DMS 273 treated with DMSO at 0.1 percent for 48 hours (cell line): ENCODE measurements around the gene SGMS1.
"Not testable (repeated sequence)": the region's sequence is repeated elsewhere in the genome, so short reads cannot be mapped to it uniquely, and the experiment has no call there.

Source experiments
- DNase-seq: peaks from one replicate; lab custom pipeline; 2025; lab: John Stamatoyannopoulos, UW

Gene SGMS1

GRCh38 chr10:50556237-50557120, 67.3 kb downstream of the SGMS1 start:
- no peak for DNase-seq

GRCh38 chr10:50554995-50555568, 68.7 kb downstream of the SGMS1 start:
- no peak for DNase-seq

- DNase-seq, result no peak
Measured at GRCh38 chr10:50554376-50554994, 69.3 kb downstream of the SGMS1 start.

DNA sequence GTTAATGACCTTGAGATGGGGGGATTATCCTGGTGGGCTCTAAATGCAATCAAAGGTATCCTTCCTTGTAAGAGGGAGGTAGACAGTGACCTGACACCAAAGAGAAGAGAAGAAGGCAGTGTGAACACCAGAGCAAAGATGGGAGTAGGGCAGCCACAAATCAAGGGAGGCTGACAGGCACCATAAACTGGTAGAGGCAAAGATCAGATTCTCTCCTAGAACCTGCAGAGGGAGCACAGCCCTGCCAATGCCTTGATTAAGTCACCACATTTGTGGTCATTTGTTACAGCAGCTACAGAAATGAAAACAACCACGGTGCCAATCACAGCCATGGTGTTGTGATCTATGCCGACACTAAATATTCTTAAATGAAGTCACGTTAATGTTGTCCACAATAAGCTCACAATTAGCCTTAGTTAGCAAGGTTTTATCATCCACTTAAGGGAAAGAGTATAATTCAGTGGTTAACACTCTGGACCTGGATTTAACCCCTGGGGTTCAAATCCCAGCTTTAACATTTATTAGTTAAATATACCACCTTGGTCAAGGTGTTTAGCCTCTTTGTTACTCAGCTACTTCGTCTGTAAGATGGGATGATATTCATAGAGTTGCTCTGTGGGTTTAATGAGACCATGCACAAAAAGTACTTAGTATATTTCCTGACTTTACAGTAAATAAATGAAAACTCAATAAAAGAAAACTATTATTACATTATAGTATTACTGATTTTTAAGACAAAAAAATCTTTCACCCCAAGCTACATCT, 70.8 kb downstream of the SGMS1 start:
- DNase-seq, result no peak

- no peak for DNase-seq
Measured at GRCh38 chr10:50552308-50552707, 71.4 kb downstream of the SGMS1 start.

- DNase-seq, result no peak
Measured at GRCh38 chr10:50551894-50552293, 71.9 kb downstream of the SGMS1 start.

DNA sequence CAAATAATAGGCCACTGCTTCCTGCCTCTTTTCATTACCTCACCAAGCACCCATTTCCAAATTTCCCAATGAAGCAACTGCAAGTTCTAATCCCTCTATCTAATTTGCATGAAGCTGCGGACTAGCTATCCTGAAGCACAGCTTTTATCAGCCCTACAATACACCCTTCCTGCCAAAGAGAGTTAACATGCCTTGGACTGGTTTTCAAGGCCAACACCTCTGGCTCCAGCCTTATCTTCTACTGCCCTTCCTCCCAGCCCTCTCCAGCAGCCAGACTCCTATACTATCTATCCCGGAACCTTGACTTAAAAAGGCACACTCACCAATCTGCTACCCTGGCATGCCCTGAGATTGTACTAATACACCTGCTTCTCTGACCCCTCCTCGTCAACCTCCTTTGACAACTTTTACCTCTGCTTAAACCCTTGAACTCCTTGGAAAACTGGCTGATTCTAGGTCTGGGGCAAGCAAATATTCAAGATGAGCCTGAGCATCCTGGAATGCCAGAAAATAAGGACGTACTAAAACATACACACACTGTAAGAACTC, 73.4 kb downstream of the SGMS1 start:
- DNase-seq, result no peak

GRCh38 chr10:50549186-50549585, 74.6 kb downstream of the SGMS1 start:
- not testable (repeated sequence) for DNase-seq

DNA sequence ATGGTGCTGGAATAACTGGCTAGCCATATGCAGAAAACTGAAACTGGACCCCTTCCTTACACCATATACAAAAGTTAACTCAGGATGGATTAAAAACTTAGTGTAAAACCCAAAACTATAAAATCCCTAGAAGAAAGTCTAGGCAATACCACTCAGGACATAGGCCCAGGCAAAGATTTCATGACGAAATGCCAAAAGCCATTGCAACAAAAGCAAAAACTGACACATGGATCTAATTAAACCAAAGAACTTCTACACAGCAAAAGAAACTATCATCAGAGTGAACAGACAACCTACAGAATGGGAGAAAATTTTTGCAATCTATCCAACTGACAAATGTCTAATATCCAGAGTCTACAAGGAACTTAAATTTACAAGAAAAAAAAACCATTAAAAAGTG, 75.3 kb downstream of the SGMS1 start:
- not testable (repeated sequence) for DNase-seq

- not testable (repeated sequence) for DNase-seq
Measured at GRCh38 chr10:50546287-50546686, 77.5 kb downstream of the SGMS1 start.

- DNase-seq, result no peak
Measured at GRCh38 chr10:50545846-50546245, 77.9 kb downstream of the SGMS1 start.

GRCh38 chr10:50544857-50545429, 78.8 kb downstream of the SGMS1 start:
- no peak for DNase-seq

- no peak for DNase-seq
Measured at GRCh38 chr10:50544095-50544856, 79.5 kb downstream of the SGMS1 start.

- no peak for DNase-seq
Measured at GRCh38 chr10:50542871-50543270, 80.9 kb downstream of the SGMS1 start.

DNA sequence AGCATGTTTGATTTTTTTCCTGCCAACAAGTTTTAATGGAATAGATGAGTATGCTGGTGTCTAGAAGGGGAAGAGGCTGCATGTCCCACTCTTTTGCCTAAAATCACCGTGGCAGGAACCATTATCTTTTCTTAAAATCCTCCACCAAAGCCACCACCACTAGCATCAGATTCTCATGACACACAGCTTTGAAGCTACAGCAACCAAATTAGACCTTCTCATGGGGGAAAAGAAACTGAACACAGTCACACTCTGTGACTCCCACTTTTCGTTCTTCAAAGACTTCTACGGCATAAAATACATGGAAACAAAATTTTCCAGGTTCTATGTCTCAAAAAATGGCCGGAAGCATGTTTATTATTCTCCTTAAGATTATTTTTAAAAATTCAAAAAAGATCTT, 81.8 kb downstream of the SGMS1 start:
- no peak for DNase-seq

DNA sequence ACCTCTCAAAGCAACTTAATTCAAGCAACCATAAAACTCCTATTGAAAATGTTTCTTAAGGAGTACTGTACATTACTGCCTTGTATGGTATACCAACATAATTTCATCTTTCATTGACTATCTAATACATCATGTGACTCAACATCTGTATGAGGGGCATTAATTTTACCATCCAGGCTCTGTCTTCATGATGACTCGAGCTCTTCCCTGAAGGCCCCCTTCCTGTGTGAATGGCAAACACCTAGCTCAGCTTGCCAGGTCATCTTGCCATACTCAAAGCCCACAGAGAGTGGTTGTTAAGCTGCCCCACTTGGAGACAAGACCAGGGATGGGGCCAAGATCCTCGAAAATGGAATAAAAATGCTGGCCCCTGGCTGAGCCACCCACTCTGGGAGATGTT, 82.4 kb downstream of the SGMS1 start:
- no peak for DNase-seq

DNA sequence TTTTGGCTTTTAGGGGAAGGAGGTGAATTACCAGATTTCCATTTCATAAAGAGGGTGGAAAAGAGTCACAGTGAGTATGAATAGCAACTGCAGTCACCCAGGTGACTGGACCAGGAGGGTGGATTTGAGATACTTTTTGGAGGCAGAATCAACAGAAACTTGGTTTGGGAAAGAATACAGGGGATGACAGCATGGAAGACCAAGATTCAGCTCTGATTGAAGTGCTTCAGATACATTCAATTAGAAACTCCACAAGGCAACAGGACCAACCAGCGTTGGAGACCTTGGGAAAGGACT, 83.0 kb downstream of the SGMS1 start:
- DNase-seq, result no peak

DNA sequence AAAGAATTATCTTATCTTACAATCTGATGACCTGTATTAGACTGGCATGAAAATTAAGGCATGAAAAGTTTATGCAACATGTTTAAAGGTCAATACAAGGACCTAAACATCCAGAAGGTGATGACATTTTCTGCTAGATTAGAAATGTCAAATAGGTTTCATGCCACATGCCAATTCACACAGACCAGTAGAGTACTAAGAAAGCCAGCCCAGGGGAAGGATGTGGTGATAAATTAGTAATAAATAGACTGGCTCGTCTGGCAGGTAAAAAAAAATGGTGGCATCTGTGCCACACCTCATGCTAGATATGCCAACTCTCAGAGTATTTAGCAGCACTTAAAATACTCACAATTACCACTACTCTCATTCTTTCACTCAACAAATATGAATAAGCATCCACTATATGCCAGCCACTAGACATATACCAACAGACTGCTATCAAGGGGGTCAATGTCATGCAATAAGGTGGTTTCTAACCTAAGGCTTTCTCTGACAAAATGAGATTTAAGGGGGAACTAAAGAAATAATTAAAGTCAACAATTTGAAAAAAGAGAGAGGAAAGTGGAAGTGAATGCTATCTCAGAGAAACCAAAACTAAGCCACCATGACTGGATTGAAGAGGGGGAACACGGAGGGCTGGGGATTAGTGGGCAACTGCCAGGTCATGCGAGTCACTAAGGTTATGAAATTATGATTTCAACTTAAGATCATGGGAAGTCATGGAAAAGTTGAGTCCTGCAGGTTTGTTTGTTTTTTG, 83.5 kb downstream of the SGMS1 start:
- no peak for DNase-seq

DNA sequence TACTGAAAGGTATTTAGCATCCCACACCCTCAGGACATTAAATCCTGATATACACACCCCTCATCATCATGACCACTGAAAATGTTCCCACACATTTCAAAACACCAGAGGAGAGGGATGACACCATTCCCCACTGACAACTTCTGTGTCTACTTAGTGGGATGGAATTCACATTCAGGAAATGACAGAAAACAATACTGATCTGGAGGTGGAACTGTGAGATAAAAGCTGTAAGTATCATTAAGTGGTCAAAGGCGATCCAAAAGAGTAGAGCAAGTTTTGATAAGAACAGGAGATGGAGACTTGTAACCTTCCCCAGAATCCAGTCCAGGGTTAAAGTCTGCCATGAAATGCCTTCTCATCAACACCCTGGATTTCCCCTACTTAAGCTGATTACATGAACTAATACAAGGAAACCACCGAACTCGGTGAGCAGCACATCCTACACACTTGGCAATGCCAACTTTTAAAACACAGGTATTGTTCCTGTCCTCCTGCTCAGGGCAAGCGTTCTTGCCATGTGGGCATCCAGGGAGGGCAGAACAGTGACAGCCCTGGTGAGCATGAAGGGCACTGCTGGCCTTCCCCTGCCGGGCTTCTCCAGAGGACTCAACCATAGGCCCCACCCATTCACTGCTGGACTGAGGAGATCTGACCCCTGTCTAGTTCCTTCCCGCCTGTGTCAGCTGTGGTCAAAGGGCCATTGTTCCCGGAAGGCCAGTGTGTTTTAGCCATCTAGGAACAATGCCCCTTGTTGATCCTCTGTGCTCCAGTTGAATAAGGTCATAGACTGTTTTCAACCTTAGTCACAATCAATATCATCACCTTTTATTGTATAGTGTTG, 85.0 kb downstream of the SGMS1 start:
- DNase-seq, result no peak
